GM21576 (cell line): ENCODE measurements around the gene ST6GAL1.
A peak's percentile ranks its signal among the peaks of the same experiment; 100 is the strongest.
"Not testable (repeated sequence)": the region's sequence is repeated elsewhere in the genome, so short reads cannot be mapped to it uniquely, and the experiment has no call there.

Experiments used
- ATAC-seq: cut with Tn5 transposase; IDR thresholded peaks from one replicate; pipeline ENCODE4 v1.9.1; 2021; ENCODE audit warnings: mild to moderate bottlenecking, moderate library complexity; ENCODE audit not compliant: unreplicated experiment

ST6GAL1 gene

DNA sequence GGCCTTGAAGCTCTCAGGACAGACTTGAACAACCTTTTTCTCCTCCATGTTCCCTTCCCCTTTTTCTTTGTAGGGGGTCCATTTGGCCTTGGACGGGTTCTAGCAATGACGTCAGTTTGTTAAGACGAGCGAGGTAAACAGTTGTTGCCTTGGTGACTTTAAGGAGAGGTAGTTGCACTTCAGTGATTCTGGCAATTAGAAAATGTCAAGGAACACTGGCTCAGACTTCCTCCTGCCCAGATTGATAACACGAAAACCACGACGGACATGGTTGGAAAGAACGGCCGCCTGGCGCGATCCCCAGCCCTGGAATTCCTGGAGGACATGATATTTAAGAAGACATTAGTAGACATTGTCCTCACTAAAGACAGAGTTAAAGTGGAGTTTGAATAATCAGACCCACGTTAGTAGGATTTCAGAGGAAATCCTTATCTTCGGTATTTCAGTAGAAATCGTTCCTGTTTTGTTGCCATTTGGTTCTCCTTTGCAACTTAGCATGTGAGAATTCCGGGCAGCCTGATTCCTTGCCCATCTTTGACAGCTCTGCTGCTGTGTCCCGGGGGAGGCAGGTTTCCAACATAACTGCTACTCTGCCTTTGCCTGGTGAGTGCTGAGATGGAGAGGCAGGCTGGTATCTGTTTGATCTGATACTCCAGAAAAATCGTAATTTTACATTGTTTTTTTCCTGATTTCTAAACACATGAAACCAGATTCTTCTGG, 87.3 kb downstream of the ST6GAL1 start:
- no peak for ATAC-seq

DNA sequence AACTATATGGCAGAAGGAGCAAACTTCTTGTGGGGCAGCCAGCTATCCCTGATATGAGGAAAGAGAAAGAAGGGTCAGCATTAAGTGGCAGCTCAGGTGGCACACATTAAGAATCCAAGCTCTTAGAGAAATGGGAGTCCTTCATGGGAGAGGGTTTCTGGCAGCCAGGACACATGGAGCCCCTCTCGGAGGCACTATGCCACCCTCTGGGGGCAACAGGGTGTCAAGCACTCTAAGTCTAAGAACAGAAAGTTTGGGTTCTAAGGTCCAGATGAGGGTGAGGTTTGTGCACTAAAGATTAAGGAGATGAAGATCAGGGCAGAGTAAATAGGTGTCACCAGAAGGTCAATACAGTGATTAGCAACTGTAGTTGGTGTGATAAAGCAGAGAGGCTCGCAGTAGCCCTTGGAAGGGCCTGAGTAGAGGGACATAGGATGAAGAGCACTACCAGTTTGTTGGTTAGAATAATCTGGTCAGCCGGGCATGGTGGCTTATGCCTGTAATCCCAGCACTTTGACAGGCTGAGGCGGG, 89.3 kb downstream of the ST6GAL1 start:
- ATAC-seq = no peak

DNA sequence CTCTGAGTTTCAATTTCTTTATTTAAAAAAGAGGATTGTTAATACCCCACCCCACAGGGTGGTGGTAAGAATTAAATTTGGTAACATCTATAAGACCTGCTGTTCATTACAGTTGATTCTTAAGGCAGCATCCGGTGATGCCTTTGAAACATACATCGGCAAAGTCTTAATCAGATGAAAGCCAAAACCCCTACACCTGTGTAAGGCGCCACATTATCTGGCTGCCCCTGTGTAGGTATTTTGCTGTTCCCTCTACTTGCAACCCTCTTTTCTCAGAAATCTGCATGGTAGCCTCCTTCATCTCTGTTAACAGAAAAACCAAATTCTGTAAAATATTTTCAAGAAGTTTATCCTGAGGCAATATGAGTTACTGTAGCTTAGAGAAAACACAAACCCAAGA, 90.0 kb downstream of the ST6GAL1 start:
- ATAC-seq = no peak

DNA sequence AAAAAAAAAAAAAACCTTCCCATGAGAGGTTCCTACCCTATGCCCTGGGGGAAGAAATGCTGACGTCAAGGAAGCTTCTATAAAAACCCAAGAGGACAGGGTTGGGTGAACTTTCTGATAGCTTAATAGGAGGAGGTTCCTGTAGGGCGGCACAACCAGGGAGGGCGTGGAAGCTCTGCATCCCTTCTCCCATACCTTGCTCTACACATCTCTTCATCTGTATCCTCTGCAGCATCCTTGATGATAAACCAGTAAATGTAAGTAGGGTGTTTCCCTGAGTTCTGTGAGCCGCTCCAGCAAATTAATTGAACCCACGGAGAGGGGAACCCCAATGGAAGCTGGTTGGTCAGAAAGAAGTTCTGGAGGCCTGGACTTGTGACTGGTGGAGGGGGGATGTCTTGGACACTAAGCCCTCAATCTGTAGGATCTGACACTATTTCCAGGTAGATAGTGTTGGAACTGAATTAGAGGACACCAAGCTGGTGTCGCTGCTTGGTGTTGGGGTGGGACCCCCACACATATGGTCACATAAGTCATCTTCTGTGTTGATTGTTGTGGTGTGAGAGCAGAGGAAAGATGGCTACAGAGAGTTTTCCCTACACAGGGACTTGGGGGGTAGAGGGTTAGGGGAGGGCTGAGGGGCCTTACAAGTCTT, 91.5 kb downstream of the ST6GAL1 start:
- ATAC-seq = peak; percentile 56

DNA sequence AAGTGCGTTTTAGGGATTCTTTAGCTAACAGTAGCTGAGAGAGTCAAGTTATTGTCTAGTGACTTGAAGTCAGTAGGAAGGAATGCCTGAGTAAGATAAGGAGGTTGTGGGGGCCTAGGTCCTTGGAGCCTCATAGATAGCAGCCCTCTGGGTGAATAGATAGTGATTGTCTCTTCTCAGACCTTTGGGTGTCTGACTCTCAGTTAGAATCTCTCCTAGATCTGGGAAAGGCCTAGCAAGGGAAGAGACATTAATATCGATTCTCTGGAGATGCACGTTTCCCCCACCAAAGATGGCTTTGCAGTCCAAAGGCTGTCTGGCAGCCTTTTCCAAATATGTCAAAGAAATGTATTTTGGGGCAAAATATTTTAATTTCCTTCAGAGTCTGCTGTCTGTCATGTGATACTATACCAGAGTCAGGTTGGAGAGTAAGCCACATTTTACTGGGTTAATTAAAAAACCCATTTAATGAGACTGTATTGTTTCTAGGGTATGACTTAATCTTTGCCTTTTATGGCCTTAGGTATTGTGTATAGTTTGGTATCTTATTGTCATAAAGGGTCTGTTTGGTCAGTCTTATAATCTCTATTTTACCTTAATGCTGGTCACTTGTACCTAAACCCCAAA, 92.2 kb downstream of the ST6GAL1 start:
- ATAC-seq = no peak

DNA sequence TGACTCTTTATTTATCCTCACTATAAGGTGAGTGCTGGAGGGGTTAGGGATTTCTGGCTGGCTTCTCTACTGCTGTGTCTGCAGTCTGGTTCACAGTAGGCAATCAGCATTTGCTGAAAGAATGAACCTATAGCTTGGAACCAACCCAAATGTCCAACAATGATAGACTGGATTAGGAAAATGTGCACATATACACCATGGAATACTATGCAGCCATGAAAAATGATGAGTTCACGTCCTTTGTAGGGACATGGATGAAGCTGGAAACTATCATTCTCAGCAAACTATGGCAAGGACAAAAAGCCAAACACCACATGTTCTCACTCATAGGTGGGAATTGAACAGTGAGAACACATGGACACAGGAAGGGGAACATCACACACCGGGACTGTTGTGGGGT, 93.0 kb downstream of the ST6GAL1 start:
- ATAC-seq = not testable (repeated sequence)

DNA sequence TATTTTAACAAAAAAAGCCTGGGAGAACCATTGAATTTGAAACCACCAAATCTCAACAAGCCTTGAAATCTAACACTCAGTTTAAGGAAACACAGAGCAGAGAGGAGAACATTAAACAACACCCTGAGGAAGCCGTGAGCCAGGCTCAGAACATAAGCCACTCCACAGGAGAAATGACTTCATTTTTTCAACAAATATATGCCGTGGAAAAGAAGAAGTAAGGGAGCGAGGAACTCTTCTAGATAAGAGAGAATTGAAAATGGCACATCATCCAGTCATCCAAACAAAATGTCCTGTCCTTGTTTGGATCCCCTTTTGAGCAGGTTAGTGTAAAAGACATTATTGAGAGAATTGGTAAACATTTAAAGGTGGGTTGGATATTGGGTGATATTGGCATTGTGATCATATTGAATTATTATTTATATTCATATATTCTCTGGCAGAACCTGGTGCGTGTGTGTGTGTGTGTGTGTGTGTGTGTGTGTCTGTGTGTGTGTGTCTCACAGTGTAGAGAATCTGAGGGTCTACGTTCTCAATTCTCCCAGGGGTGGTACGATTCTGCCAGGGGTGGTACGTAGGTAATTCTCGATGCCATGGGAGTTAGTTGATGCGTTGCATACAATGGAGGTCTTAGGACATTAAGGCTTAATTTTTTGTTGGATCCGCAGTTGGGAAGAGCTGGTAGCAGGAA, 94.4 kb downstream of the ST6GAL1 start:
- no peak for ATAC-seq

DNA sequence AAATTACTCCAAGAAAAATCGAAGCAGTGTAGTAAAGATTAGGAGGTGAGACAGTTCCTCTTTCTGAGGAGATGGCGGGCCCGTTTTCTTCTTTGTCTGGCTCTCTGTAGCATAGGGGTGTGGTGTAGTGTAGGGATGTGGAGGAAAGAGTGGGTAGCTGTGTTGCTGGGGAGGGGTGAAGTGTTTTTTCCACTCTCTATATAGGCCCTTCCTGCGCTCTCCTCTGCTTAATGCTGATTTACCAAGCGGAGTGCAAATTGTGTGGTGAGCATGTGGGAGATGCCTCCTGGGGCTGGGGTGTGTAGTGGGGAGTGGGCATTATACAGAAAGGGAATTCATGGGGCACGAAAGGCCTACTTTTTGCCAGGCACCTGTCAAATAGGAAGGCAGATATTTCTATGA, 94.9 kb downstream of the ST6GAL1 start:
- peak; percentile 24 for ATAC-seq

DNA sequence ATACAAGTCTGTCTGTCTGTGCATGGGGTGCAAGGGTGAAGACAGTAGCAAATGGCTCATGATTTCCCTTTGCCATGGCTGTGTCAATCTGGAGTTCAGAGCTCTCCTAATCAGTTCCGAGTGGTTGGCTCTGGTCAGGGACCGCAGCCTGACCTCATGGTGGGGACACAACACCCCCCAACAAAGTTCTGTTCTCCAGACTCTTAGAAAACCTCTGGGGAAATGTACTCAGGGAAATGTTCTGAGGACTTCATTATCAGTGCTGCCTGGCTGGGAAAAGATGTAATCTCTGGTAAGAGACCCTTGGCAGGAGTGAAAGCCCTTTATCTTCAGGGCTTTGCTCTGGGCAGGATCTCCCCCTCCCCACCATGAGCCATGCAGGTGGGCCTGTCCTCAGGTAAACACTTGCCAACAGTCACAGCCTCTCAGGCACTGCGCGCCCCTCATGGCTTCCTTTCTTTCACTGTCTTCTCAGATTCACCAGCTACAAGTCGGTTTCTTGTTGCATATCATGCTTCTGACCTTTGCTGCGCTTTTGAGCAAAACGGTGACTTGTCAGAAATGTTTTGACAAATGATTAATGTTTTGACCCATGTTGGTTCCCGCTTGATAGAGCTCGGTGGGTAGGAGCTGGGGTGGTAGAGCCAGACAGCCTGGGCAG, 95.5 kb downstream of the ST6GAL1 start:
- ATAC-seq = peak; percentile 10

DNA sequence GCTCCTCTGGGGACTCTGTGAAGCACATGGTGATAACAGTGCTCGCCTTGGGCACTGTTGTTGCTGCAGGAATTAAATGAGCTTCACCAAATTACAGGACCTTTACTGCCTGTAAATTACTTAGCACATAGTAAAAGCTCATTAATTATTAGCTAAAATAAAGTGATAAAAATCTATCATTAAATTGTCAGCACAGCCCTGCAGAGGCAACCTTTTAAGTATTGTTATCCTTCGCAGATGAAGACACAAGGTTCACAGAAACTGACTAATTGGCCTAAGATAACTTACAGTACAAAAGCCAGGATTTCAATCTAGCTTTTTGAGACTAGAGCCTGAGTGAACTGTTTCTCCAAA, 96.0 kb downstream of the ST6GAL1 start:
- ATAC-seq = no peak

DNA sequence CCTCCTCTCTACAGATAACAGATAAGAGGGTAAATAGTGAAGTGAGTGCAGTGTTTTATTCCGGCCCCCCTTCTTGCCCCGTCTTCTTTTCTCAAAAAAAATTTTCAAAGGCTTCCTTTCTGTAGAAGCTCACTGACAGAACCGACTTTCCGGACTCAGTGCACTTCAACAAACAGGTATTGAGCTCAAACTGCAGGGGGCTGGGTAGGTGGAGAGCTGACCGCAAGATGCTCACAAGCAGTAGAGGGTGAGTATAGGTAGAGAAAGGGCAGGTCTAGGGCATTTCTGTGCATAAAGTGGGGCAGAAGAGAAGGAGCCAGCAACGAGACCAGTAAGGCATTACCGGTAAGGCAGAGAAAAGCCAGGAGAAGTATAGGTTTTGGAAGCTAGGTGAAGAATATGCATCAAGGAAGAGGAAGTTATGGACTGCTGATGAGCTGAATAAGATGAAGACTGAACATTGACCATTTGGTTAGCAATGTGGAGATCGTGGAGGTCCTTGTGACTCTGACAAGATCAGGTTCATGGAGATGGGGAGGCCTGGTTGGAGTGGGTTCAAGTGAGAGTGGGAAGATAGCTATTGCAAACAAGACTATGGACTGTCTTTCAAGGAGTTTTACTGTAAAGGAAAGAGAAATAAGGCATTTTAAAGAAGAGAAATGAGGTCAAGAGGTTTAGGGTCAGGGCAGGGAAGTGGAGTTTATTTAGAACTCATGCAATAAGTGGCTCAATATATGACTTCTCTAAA, 97.4 kb downstream of the ST6GAL1 start:
- peak; percentile 33 for ATAC-seq

DNA sequence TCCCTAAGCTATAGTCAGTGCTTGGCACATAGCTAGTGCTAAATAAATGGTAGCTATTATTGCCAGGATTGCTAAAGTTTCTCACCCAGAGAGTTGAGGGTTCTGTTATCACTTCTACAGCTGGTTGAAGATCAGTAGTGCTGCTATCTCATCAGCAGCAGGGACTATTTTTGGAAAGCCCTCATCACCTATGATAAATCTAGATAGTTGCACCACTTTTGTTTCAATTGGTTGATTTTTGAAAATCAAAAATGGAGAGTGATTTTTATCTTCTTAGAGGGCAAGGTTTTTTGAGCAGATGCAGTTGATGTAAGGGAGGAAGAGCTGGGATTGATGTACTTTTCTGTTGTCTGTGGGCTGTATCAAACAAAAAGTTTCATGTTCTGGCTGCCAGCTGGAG, 101.6 kb downstream of the ST6GAL1 start:
- ATAC-seq = no peak

DNA sequence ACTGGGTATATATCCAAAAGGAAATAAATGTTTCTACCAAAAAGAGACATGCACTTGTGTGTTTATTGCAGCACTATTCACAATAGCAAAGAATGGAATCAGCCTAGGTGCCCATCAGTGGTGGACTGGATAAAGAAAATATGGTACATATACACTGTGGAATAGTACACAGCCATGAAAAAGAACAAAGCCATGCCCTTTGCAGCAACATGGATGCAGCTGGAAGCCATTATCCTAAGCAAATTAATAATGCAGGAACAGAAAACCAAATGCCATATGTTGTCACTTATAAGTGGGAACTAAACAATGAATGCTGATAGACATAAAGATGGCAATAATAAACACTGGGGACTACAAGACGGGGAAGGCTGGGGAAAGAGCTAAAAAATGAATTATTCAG, 106.1 kb downstream of the ST6GAL1 start:
- ATAC-seq = no peak

DNA sequence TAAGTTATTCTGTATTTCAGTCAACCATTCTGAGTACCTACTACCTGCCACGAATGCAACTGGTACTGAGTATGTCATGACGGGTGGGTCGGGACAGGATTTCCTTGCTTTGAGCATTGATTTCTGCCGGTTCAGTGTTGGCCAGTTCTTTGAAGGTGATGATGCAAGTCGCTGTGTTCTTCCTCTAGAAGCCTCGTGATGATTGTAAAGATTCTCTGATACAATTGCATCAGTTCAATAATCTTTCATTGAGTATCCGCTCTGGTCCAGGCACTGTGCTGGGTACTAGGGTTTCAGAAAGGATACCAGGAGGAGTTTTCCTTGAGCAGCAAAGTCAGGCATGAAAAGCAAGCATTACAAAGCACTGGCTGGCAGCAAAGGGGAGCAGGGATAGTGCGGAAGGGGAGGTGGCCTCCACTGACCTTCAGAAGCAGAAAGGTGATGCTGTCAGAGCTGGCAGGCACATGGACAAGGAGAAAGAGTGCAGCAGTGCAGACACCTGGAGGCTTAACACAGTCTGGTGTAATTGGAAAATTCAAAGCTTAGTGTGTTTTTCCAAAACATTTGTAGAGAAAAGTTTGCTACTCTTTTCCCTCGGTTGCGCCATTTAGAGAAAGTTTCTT, 108.9 kb downstream of the ST6GAL1 start:
- no peak for ATAC-seq

DNA sequence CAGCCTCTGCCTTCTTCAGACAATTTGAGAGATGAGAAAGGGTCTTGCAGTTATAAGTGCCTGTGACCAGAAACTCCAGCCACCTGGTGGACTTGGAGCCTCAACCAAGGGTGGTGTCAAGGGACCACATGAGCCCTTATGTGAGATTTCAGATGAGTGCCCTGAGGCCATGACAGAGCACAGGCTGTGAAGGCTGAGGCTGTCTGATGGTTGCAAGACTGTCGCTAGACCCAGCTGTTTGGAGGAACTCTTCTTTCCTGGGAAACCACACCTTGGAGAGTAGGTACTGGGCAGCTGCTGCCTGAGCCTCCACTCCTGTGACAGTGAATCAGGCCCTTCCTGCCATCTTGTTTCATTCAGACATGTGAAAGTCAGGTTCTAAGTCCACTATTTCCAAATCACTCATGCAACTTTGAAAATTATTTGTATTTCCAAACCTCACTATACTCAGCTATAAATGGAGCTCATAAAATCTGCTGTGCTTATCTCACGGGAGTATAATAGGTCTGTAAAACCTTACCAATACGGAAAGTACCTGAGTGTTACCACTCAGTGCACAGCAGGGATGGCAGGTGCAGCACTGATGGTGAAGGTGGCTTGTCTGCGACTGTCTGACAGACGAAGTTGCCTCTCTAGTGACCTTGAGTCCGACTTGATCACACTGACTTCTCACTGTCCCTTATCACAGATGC, 109.5 kb downstream of the ST6GAL1 start:
- no peak for ATAC-seq

DNA sequence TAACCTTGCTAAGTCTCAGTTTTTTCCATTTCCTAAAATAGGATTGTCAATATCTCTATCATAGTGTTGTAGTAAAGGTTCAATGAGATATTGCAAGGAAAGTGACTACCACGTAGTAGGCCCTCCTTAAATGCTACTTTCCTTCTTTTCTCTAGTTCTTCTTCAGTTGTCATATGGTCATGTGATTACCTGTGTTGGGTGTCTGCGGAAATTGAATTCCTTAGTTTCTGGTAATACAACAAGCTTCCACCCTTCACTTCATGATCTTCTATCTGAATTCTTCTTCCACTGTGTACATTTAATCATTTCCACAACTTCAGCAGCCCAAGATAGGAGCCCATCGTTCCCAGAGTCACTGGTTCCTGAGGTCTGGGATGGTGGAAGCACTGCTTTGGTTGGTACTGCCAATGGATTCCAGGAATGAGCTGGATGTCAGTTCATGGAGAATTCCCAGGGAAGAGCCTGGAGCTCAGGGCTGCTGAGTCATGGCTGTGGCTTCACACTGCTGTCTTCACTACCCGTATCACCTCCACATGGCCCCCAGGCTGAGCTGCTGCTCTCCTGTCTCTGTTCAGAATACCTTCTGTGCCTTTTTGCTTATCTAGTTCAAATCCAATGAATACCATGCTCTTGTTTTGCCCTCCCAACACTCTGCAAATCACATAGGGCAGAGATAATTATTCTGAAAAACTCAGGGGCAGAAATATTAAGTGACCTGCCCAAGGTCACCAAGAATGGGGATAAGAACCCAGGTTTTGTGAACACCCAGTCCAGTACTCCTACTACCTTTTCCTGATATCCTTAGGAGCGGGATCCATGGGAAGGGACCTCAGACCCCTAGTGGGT, 110.4 kb downstream of the ST6GAL1 start:
- no peak for ATAC-seq

DNA sequence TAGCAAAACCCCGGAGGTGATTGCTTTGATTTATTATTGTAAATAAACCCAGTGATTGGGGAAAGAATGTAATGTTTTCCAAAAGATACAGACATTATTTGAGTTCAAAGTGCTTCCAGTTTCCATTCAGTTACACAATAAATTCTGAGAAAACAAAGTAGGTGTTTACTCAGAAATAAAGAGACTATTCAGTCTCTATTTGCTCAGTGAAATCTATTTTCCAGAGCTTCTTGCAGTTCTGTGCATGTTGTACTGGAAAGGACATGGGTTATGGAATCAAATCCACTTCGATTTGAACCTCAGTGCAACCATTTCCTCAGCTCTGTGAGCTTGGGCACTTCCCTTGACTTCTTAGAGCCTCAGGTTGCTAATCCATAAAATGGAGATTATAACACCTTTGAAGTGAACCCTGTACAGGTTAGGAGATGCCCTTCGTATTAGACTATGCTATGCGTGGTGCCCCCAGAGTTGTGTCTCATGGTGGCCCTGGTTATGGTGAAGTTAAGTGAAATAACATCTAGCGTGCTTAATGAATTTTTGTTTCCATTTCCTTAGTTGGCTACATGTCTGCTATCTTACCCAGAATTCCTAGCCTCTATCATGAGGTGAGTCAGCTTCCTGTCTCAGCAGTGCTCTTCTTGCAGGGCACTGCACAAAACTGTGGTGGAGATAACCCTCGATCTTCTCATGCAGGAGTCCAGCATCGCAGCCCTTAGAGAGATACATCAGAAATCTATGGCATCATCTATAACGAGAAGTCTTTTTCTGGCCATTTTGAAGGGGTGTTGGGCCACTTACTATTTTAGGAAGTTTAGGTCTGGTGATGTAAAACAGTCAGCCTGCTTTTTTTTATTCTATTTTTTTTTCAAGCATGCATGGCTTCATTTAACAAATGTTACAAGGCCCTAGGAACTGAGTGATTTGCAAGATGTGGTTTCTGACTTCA, 111.3 kb downstream of the ST6GAL1 start:
- peak; percentile 46 for ATAC-seq
